H1 (cell line): ENCODE data around the gene AGR2. TPM values are rescaled to one million over a fixed set of nuclear protein-coding genes. Genes with fewer than 3 reads are reported as not detected.

Experiments
- BACH1 ChIP-seq: IDR thresholded peaks from 2 replicates; pipeline ENCODE4 v1.6.1; 2012; ENCODE audit warnings: low read length, improper control_type of control experiment
- CHD7 ChIP-seq: fragments of 300-600 bp; sonication (generic); IDR thresholded peaks from 2 replicates; pipeline ENCODE4 v1.7.1; 2012; ENCODE audit warnings: low read length, moderate library complexity, mild to moderate bottlenecking, inconsistent platforms; ENCODE audit not compliant: insufficient replicate concordance
- FOSL1 ChIP-seq: IDR thresholded peaks from 2 replicates; pipeline ENCODE4 v1.6.1; 2011; ENCODE audit warnings: mild to moderate bottlenecking, low read depth, low read length, moderate library complexity; ENCODE audit not compliant: insufficient read depth
- JUND ChIP-seq: IDR thresholded peaks from 2 replicates; pipeline ENCODE4 v1.6.1; 2011; ENCODE audit warnings: mild to moderate bottlenecking, improper control_type of control experiment, low read length
- SAP30 ChIP-seq: fragments of 300-600 bp; sonication (generic); IDR thresholded peaks from 2 replicates; pipeline ENCODE4 v1.7.1; 2012; ENCODE audit warnings: low read length, moderate library complexity, mild to moderate bottlenecking, inconsistent platforms; ENCODE audit not compliant: insufficient read depth, insufficient replicate concordance
- TAF7 ChIP-seq: optimal IDR thresholded peaks from 2 replicates; pipeline ENCODE3; 2011; ENCODE audit warnings: low read depth, mild to moderate bottlenecking, inconsistent platforms, low read length, moderate library complexity, borderline replicate concordance
- TBP ChIP-seq: IDR thresholded peaks from 2 replicates; pipeline ENCODE4 v1.6.1; 2011; ENCODE audit warnings: low read depth, low read length, improper control_type of control experiment
- YY1 ChIP-seq: IDR thresholded peaks from 2 replicates; pipeline ENCODE4 v1.6.1; 2011; ENCODE audit warnings: low read depth, mild to moderate bottlenecking, low read length
- polyA plus RNA-seq, 7 experiments: library from polyadenylated mRNA; depleted of rRNA in 3 of 7; stranded (reverse) in 5 of 7; unstranded in 2 of 7; fragments of >200 nt in 5 of 7; fragments of 200-250 nt in 2 of 7; gene quantifications; 1 replicate in 5 of 7; 2 replicates in 1 of 7; 4 replicates in 1 of 7; pipeline versions ENCODE4 v1.2.1 to v1.2.3, GENCODE V29; 2011 to 2013; ENCODE audit warnings: missing spikeins in 2 of 7, mixed read lengths in 2 of 7
- total RNA-seq: library from RNA; stranded (reverse); fragmentation: NEBNext Ultra II Directional; extraction: Animal tissue kit (Norgen Biotek cat#: 25700); gene quantifications from 2 replicates; pipeline ENCODE4 v1.2.1, GENCODE V29; 2021
- TF ChIP-seq, protein P1 (sequence below): IDR thresholded peaks from 2 replicates; pipeline ENCODE4 v1.6.1; 2011; ENCODE audit warnings: low read length, improper control_type of control experiment
- TF ChIP-seq, protein P2 (sequence below): IDR thresholded peaks from 2 replicates; pipeline ENCODE4 v1.6.1; 2011; ENCODE audit warnings: low read depth, mild to moderate bottlenecking, low read length; ENCODE audit not compliant: insufficient read depth

Gene AGR2
- total and polyA plus RNA-seq, 2 of the 8 experiments (the other 6 are each of a cell fraction or from before 2014, with no cell fraction given), result not detected

DNA sequence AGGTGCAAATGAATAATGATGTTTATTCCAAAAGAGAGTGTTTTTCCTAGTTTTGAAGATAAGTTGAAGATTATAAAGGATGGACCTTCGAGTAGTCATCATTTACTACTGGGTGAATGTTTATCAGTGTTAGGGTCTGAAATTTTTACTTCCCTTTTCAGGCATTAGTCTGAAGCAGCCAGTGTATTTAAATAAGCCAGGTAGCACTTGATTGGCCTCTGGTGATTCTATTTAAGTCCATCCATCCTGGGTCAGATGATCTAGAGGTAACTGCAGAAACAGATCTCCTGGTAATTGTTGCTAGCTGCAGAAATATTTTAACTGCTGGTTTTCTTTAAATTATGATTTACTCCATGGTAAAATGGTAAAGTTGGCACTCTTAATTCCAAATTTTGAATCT lies 34.1 kb upstream of the AGR2 start (continued):
- no peak for TF ChIP-seq CHD7
- TF ChIP-seq YY1, result no peak
- no peak for TF ChIP-seq JUND
- no peak for TF ChIP-seq SAP30
- TF ChIP-seq BACH1, result no peak
- TF ChIP-seq TBP, result no peak
- TF ChIP-seq TAF7, result no peak
- TF ChIP-seq, protein P1, sequence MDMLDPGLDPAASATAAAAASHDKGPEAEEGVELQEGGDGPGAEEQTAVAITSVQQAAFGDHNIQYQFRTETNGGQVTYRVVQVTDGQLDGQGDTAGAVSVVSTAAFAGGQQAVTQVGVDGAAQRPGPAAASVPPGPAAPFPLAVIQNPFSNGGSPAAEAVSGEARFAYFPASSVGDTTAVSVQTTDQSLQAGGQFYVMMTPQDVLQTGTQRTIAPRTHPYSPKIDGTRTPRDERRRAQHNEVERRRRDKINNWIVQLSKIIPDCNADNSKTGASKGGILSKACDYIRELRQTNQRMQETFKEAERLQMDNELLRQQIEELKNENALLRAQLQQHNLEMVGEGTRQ, result no peak
- TF ChIP-seq, protein P2, sequence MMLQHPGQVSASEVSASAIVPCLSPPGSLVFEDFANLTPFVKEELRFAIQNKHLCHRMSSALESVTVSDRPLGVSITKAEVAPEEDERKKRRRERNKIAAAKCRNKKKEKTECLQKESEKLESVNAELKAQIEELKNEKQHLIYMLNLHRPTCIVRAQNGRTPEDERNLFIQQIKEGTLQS, result no peak
- no peak for TF ChIP-seq FOSL1
